Motor neuron (in vitro differentiated cells): ENCODE results near the gene ATP2B1. TPM values are rescaled to one million over a fixed set of nuclear protein-coding genes. Genes with fewer than 3 reads are reported as not detected.

Experiments used
- ATAC-seq, 8 experiments: fragments of 200-7000 bp; cut with Tn5 transposase; replicated peaks in 6 of 8; 2 replicates each; pipeline ENCODE4 v1.8.0; 2021; ENCODE audit warnings: mild to moderate bottlenecking in 8 of 8, moderate library complexity in 8 of 8
- H3K27ac ChIP-seq, 2 donors: fragments of 250-450 bp; sonication (Bioruptor Pico); 2 replicates each; pipeline ENCODE4 v1.9.0; 2021; ENCODE audit warnings: antibody characterized with exemption in 2 of 2, mild to moderate bottlenecking in 2 of 2, moderate library complexity in 1 of 2
- H3K4me1 ChIP-seq, 2 donors: fragments of 250-450 bp; sonication (Bioruptor Pico); replicated peaks in 1 of 2; 2 replicates each; pipeline ENCODE4 v1.6.1; 2021; ENCODE audit warnings: antibody characterized with exemption in 2 of 2, mild to moderate bottlenecking in 2 of 2, moderate library complexity in 1 of 2
- H3K4me3 ChIP-seq, 5 donors: fragments of 250-450 bp; sonication (Bioruptor Pico); 2 replicates each; pipeline ENCODE4 v1.9.0; 2021; ENCODE audit warnings: antibody characterized with exemption in 5 of 5, mild to moderate bottlenecking in 5 of 5, moderate library complexity in 4 of 5
- WGBS, 10 experiments: fragments of 450-650 bp; shearing (Covaris generic); methylation state at CpG; one replicate each; pipeline ENCODE4 v1.0.0; 2022; 5-methylcytosine and 5-hydroxymethylcytosine counted together
- in situ Hi-C, 9 experiments: fragments of 400-800 bp; cut with MboI; loops; one replicate each; pipeline ENCODE4 v1.15.0; 2021; ENCODE audit warnings: low sequenced_read_pairs in 9 of 9, low pct_unique_long_range_greater_than_20kb in 2 of 9; ENCODE audit not compliant: unreplicated experiment in 9 of 9
- total RNA-seq, 8 experiments: library from RNA; unstranded; fragments of 300-600 nt; gene quantifications; 2 replicates each; pipeline versions ENCODE4 v1.2.3 to v1.2.4, GENCODE V29; 2022

Gene ATP2B1
- total RNA-seq, 8 experiments from 2014 or later: 54.8 to 107 (median 92.3) TPM

- Histone ChIP-seq H3K4me3 (no peak overlapping the region), H3K4me1 (peaks cover 3 to 5% of the 10 kb centered on the region in 2 donors), H3K27ac (no peak overlapping the region)
- ATAC-seq: no peak
- in situ Hi-C loops: no loop called here
- 79 to 100% (median 100%) methylated on average over 1 to 2 of the region's 2 CpGs; no CpG with 5 or more reads in 1 of the 10 experiments for WGBS, 10 experiments
Observed at GRCh38 chr12:89679631-89680030, 29.0 kb downstream of the ATP2B1 start.

GRCh38 chr12:89678225-89678624 lies 30.4 kb downstream of the ATP2B1 start:
- H3K4me1 ChIP-seq: peaks cover 3 to 5% of the 10 kb centered on the region in 2 donors
- in situ Hi-C loops: no loop called here
- H3K27ac ChIP-seq: no peak overlapping the region
- 20 to 89% (median 46%) methylated on average over 1 to 2 of the region's 2 CpGs; no CpG with 5 or more reads in 4 of the 10 experiments for WGBS, 10 experiments
- ATAC-seq: peak in 2 of 8 experiments; percentile 11 to 41
- no peak overlapping the region for H3K4me3 ChIP-seq

DNA sequence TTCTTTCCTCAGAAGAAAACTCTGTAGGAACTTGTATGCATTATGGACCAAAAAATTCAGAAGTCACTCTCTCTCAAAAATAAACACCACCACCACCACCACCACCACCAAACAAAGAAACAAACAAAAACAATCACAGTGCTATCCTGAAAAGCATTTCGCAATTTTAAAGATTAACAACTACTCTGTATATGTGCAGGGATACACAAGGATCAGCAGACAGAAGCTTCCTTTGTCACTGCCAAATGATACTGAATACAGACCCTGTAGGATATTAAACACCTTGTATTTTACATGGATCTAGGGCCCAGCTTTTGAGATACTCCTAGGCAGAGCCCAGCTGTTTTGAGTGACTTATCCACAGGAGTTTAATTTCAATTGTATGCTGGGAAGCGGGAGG lies 31.7 kb downstream of the ATP2B1 start:
- in situ Hi-C loops: no loop called here
- ATAC-seq: peak in 1 of 8 experiments; percentile 39
- H3K4me3 ChIP-seq: no peak overlapping the region
- no peak overlapping the region for H3K27ac ChIP-seq
- 83 to 100% (median 100%) methylated on average over 1 to 2 of the region's 2 CpGs; no CpG with 5 or more reads in 1 of the 10 experiments for WGBS, 10 experiments
- H3K4me1 ChIP-seq: peaks cover 3 to 5% of the 10 kb centered on the region in 2 donors

DNA sequence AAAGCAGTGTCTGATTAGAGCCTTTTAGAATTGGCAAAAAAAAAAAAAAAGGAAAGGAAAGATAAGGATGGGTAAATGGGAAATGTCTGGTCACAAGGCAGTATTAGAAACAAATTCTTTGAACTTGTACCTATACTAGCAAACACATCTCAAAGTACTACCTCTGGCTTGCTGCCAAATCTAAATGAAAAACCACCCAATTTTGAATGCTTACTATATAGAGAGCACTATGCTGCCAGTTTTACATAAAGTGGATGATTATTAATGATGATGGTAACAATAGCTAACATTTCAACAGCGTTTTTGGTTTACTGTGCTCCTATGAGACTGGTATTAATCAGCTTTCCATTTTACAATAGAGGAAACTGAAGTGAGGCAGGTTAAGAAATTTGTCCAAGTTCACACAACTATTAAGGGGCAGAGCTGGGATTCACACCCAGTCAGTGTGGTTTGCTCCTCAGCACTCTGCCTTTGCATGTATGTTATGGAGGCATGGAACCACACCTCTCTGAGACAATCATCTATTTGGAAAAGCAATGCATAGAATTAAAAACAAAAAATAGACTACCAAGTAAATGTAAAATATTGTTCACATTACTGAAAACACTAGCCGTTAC lies 34.2 kb downstream of the ATP2B1 start:
- Histone ChIP-seq H3K4me1 (peaks cover 3 to 5% of the 10 kb centered on the region in 2 donors), H3K4me3 (no peak overlapping the region), H3K27ac (no peak overlapping the region)
- WGBS, 10 experiments: 11 to 100% (median 68%) methylated on average over 1 to 2 of the region's 2 CpGs
- ATAC-seq: peak in 1 of 8 experiments; percentile 35
- in situ Hi-C loops: no loop called here

GRCh38 chr12:89673603-89674002 lies 35.0 kb downstream of the ATP2B1 start:
- Histone ChIP-seq H3K27ac (no peak overlapping the region), H3K4me1 (peaks cover 3 to 5% of the 10 kb centered on the region in 2 donors), H3K4me3 (no peak overlapping the region)
- no peak for ATAC-seq
- WGBS, 10 experiments: 85 to 100% (median 97%) methylated on average over 1 to 2 of the region's 2 CpGs; no CpG with 5 or more reads in 2 of the 10 experiments
- in situ Hi-C loops: no loop called here

DNA sequence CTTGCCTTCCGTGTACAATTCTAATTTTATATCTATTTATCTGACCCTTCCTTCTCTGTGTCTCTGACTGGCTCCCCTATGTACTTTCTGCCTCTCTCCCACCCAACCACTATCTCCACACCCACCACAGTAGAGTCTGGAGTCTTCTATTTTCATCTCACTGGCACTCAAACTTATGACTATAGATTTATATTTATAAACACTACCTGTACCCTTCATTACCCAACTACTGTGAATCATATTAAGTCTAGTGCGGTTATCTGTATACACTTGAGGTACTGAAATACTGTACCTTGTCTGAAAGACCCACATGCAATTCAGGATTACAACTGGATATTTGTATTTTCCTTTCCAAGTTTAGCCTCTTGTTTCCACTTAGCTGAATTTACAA lies 36.1 kb downstream of the ATP2B1 start:
- Histone ChIP-seq H3K4me3 (no peak overlapping the region), H3K27ac (no peak overlapping the region), H3K4me1 (peaks cover 0 to 2% of the 10 kb centered on the region in 2 donors)
- WGBS, 10 experiments: 93 to 100% (median 100%) methylated on average over 1 to 2 of the region's 2 CpGs; no CpG with 5 or more reads in 3 of the 10 experiments
- in situ Hi-C loops: no loop called here
- ATAC-seq: no peak

DNA sequence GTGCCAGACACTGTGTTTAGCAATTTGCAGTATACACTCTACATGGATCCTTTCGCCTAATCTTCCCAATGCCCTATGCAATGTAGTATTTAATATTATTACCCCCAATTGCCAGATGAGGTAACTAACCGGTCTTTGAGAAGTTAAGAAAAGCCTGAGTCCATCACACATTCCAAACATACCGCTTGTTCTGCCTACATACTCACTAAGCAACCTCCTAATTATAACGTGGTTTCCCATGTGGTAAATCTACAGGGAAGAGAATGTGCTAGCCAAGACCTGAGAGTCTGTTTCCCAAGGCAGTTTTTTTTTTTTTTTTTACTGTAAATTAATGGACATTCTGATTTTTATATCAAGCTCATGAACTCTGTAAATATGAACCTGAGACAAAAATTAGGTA lies 37.2 kb downstream of the ATP2B1 start:
- Histone ChIP-seq H3K27ac (no peak overlapping the region), H3K4me1 (no peaks in the 10 kb centered on the region), H3K4me3 (no peak overlapping the region)
- WGBS, 10 experiments: 40 to 100% (median 92%) methylated on average over 2 to 4 of the region's 4 CpGs
- in situ Hi-C loops: no loop called here
- peak in 1 of 8 experiments; percentile 77 for ATAC-seq

DNA sequence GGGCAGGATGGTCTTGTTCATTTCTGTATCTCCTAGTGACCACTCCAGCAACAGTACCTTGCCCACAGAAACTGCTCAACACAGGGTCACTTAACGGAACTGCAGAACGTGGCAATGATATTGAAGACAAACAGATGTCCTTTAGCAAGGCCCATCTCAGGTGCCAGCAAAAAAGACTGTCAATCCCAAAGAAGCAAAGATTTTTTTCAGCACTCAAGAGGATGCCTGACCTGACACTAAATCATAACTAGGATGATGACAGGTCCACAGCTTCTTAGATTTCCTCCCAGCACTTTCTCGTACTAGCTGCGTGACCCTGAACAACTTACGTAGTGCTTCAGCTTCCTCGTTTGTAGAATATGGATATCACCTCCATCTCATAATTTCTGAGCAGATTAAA lies 39.4 kb downstream of the ATP2B1 start:
- H3K27ac ChIP-seq: no peak overlapping the region
- no peak for ATAC-seq
- WGBS, 10 experiments: 75 to 97% (median 94%) methylated on average over 2 to 6 of the region's 6 CpGs; no CpG with 5 or more reads in 3 of the 10 experiments
- in situ Hi-C loops: no loop called here
- H3K4me3 ChIP-seq: no peak overlapping the region
- no peaks in the 10 kb centered on the region for H3K4me1 ChIP-seq

DNA sequence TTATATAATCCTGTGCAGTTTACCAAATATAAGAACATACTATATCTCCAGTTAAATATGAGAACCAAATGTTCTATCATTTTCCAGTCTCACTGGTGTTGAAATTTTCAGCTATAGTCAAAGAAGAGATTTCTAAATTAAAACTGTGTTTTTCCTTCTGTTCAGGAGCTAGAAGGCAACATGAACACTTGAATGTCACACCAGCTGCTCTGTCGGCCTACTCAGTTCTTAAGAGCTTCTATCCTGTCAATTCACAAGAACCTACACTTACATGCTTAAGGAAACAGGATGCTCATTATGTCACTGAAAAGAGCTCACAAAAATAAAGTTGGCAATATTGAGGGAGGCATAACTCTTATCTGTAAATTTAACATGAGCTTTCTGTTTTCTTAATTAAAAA lies 43.1 kb downstream of the ATP2B1 start:
- no peak overlapping the region for H3K4me3 ChIP-seq
- in situ Hi-C loops: no loop called here
- no peak overlapping the region for H3K27ac ChIP-seq
- no peak for ATAC-seq
- WGBS, 10 experiments: 67 to 100% (median 100%) methylated on average over 1 of the region's 1 CpG; no CpG with 5 or more reads in 2 of the 10 experiments
- H3K4me1 ChIP-seq: peaks cover 10 to 15% of the 10 kb centered on the region in 2 donors

DNA sequence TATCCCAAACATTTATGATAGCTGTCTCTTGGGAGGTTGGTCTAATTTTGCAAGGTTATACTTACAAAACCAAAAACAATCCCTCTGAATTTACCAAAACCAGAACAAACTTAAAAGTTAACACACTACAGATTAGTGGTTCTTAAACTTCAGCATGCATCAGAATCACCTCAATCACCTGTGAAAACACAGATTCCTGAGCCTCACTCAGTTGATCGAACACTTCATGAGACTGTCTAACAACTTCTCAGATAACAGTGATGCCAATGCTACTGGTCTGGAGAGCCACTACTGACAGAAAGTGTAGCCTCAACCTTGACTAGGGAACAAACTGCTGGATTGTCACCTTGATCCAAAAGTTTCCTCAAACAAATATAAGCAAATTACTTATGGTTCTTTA lies 44.2 kb downstream of the ATP2B1 start:
- Histone ChIP-seq H3K27ac (no peak overlapping the region), H3K4me1 (peaks cover 10 to 15% of the 10 kb centered on the region in 2 donors), H3K4me3 (no peak overlapping the region)
- in situ Hi-C loops: no loop called here
- ATAC-seq: no peak
- 88 to 100% (median 100%) methylated on average over 1 of the region's 1 CpG; no CpG with 5 or more reads in 4 of the 10 experiments for WGBS, 10 experiments

DNA sequence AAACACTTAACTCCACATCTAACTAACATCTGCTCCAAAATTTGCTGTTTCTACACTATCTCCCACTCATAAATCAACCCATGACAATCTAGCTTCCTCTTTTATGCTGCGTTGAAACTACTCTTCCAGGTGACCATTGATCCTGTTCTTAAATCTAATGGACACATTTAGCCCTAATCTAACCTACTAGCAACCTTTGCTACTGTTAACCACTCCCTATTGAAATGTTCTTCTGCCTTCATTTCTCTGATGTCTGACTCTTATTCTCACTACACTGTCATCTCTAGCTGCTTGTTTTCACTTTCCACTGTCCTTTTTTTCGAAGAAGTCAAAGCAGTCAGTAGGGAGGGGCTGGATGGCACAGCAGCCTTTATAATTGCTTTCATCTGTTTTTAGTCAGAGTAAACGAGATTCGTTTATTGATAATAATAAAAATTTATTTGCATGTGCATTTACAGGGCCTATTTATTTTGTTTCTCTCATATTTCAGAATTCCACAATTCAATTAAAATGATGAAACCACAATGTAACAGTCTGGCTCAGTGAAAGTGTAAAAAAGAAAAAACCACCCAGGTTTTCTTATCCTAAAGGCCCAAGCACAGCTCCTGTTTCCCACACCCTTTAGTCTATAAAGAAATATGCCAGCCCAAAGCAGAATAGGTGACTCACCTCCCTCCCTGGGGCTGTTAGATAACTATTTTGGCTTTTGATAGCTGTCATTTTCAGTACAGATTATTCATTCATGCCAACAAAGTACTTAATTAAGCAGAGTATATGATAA lies 44.9 kb downstream of the ATP2B1 start:
- Histone ChIP-seq H3K27ac (no peak overlapping the region), H3K4me3 (no peak overlapping the region), H3K4me1 (peaks cover 10 to 15% of the 10 kb centered on the region in 2 donors)
- 0 to 84% (median 60%) methylated on average over 1 to 4 of the region's 4 CpGs; no CpG with 5 or more reads in 1 of the 10 experiments for WGBS, 10 experiments
- in situ Hi-C loops: no loop called here
- ATAC-seq: peak; percentile 39 to 81 (median 76)

DNA sequence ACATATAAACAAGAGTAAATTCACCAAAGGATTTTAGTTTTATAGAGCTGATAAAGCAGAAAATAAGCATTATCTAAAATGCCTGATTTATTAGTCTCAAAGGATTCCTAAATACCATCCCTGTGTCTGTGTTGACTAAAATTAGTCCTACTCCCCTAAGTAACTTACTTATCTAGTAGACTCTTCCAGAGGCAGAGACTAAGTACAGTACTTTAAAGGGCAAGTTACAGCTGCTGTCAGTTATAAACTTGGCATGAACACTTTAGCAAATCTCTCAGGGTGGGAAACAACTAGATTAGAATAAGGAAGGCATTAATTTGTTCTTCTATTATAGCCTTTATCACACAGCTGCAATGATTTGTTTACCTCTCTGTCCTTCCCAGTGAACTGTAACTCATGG lies 46.0 kb downstream of the ATP2B1 start:
- Histone ChIP-seq H3K4me3 (no peak overlapping the region), H3K27ac (no peak overlapping the region), H3K4me1 (peaks cover 12 to 15% of the 10 kb centered on the region in 2 donors)
- ATAC-seq: no peak
- in situ Hi-C loops: no loop called here

DNA sequence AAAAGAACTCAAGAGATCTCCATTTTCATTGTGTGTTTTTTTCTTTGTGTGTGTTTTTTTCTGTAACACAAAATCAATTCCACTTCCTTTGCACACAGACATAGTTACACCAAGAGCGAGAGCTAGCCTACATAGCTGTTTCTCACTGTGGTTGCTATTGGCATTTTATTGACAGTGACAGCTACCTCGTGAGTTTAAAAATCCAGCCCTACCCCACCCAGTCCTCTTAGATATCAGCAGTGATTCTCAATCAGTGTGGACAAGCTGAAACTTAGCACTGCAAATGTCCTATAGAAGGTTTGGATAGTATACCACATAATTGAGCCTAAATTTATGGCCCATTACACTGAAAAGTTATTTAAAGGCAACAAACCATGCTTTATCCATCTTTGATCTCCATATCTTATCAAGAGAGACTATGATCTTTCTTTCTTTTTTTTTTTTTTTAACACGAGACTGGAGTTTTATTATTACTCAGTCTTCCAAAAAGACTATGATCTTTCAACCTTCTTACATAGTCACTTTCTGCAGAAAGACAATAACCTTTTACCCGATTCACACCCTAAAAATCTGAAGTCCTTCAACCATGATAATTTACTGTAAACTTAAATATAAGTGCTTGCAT lies 46.8 kb downstream of the ATP2B1 start:
- no peak overlapping the region for H3K4me3 ChIP-seq
- H3K4me1 ChIP-seq: peaks cover 12 to 15% of the 10 kb centered on the region in 2 donors
- in situ Hi-C loops: no loop called here
- H3K27ac ChIP-seq: no peak overlapping the region
- peak in 1 of 8 experiments; percentile 72 for ATAC-seq
- 70 to 100% (median 91%) methylated on average over 1 to 4 of the region's 4 CpGs for WGBS, 10 experiments
